Loucy (cell line): ENCODE measurements around the gene IL18.

Source experiments
- H2AFZ ChIP-seq: fragments of 200-600 bp; sonication (generic); 2 replicates; pipeline ENCODE4 v1.6.0; 2016; ENCODE audit warnings: antibody characterized with exemption, mild to moderate bottlenecking, low read length, moderate library complexity
- H3F3A ChIP-seq: fragments of 200-600 bp; 2 replicates; pipeline ENCODE4 v1.6.0; 2016; ENCODE audit warnings: antibody characterized with exemption, low read depth, mild to moderate bottlenecking
- H3K27me3 ChIP-seq: fragments of 200-600 bp; sonication (generic); 2 replicates; pipeline ENCODE4 v1.6.1; 2014; ENCODE audit warnings: low read length, mild to moderate bottlenecking; ENCODE audit not compliant: insufficient read depth, poor library complexity, severe bottlenecking
- H3K36me3 ChIP-seq: fragments of 200-600 bp; sonication (generic); 2 replicates; pipeline ENCODE4 v1.6.1; 2016; ENCODE audit warnings: low read length; ENCODE audit not compliant: insufficient read depth
- H3K4me1 ChIP-seq: fragments of 200-600 bp; sonication (generic); 2 replicates; pipeline ENCODE4 v1.5.1; 2014; ENCODE audit warnings: low read length, mild to moderate bottlenecking; ENCODE audit not compliant: insufficient read depth, poor library complexity, severe bottlenecking
- H3K4me2 ChIP-seq: fragments of 200-600 bp; sonication (generic); 2 replicates; pipeline ENCODE4 v1.6.0; 2014; ENCODE audit warnings: antibody characterized with exemption, low read length, low read depth, mild to moderate bottlenecking; ENCODE audit not compliant: poor library complexity, severe bottlenecking
- H3K4me3 ChIP-seq: fragments of 200-600 bp; sonication (generic); 2 replicates; pipeline ENCODE4 v1.5.1; 2014; ENCODE audit warnings: low read length, mild to moderate bottlenecking, mixed read lengths; ENCODE audit not compliant: poor library complexity, severe bottlenecking
- H3K79me2 ChIP-seq: fragments of 200-600 bp; sonication (generic); 2 replicates; pipeline ENCODE4 v1.6.1; 2014; ENCODE audit warnings: low read length; ENCODE audit not compliant: insufficient read depth
- H3K9ac ChIP-seq: fragments of 200-600 bp; sonication (generic); 2 replicates; pipeline ENCODE4 v1.6.0; 2014; ENCODE audit warnings: mild to moderate bottlenecking, low read depth, low read length, moderate library complexity; ENCODE audit not compliant: poor library complexity, severe bottlenecking
- H3K9me2 ChIP-seq: fragments of 200-600 bp; sonication (generic); replicated peaks from 2 replicates; pipeline ENCODE4 v1.6.1; 2016; ENCODE audit warnings: low read depth, low read length, mixed read lengths
- H3K9me3 ChIP-seq: fragments of 200-600 bp; sonication (generic); 2 replicates; pipeline ENCODE4 v1.6.1; 2014; ENCODE audit warnings: mild to moderate bottlenecking, antibody characterized with exemption, low read length, low read depth; ENCODE audit not compliant: insufficient read depth
- H4K20me1 ChIP-seq: fragments of 200-600 bp; sonication (generic); 2 replicates; pipeline ENCODE4 v1.6.0; 2014; ENCODE audit warnings: antibody characterized with exemption, low read length, mild to moderate bottlenecking; ENCODE audit not compliant: insufficient read depth, poor library complexity, severe bottlenecking
- EZH2phosphoT487 ChIP-seq: fragments of 200-600 bp; IDR thresholded peaks from 2 replicates; pipeline ENCODE4 v1.6.1; 2018; ENCODE audit warnings: antibody characterized with exemption, mild to moderate bottlenecking, moderate library complexity, borderline replicate concordance
- TF ChIP-seq, protein P1 (sequence below): fragments of 200-600 bp; sonication (generic); conservative IDR thresholded peaks from 2 replicates; pipeline ENCODE4 v1.5.1; 2014; ENCODE audit warnings: mild to moderate bottlenecking, antibody characterized with exemption, low read length

IL18 gene

DNA sequence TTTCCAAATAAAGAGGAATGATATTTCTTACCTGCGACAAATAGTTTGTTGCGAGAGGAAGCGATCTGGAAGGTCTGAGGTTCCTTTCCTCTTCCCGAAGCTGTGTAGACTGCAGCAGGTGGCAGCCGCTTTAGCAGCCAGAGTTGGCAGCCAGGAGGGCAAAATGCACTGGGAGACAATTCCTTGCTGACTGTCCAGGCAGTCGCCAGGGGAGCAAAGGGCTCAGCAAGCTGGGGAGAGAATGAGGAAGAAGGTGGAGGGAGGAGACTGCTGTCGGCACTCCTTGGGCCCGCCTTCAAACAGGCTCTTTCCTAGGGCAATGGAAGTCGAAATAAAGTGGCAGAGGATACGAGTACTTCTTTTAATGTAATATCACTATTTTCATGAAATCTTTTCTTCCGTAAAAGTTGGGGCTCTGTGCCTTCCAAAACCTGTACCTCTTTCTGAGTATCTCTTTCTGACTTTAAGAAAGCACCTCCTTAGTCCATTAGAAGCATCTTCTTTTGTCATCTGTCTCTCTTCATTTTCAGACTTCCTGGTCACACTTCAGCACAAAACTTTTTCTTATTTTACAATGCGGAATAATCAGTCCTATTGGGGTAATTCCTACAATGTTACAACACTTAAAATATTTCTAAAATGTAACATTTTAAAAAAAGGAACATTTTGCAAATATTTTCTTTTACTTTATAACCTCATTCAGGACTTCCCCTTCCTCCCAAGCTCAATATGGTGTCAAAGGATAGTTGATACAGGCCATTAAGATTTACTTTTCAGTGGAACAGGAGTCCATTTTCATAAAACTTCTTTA lies at the start of gene IL18:
Gene IL18, minus strand, starts transcription at position 220 of the 811 bp plus-strand sequence. CDS start 9,041 bp downstream, outside the sequence.
- Histone ChIP-seq H3K4me2 (peak within 1 kb of the TSS; percentile 32), H3K4me3 (no peak within 1 kb of the TSS), H3K9ac (no peak within 1 kb of the TSS), H4K20me1 (no peaks in the 10 kb centered on the region), H3K79me2 (no peaks in the 10 kb centered on the region), H3K27me3 (no peaks in the 10 kb centered on the region), H3K36me3 (no peaks in the 10 kb centered on the region), H3F3A (no peaks in the 10 kb centered on the region), H3K9me2 (no peaks in the 10 kb centered on the region), H3K9me3 (no peaks in the 10 kb centered on the region), H2AFZ (peak within 1 kb of the TSS; percentile 38), H3K4me1 (peaks cover 11% of the 10 kb centered on the region)
- TF ChIP-seq, protein P1, sequence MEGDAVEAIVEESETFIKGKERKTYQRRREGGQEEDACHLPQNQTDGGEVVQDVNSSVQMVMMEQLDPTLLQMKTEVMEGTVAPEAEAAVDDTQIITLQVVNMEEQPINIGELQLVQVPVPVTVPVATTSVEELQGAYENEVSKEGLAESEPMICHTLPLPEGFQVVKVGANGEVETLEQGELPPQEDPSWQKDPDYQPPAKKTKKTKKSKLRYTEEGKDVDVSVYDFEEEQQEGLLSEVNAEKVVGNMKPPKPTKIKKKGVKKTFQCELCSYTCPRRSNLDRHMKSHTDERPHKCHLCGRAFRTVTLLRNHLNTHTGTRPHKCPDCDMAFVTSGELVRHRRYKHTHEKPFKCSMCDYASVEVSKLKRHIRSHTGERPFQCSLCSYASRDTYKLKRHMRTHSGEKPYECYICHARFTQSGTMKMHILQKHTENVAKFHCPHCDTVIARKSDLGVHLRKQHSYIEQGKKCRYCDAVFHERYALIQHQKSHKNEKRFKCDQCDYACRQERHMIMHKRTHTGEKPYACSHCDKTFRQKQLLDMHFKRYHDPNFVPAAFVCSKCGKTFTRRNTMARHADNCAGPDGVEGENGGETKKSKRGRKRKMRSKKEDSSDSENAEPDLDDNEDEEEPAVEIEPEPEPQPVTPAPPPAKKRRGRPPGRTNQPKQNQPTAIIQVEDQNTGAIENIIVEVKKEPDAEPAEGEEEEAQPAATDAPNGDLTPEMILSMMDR: no peak
- no peak for TF ChIP-seq EZH2phosphoT487

DNA sequence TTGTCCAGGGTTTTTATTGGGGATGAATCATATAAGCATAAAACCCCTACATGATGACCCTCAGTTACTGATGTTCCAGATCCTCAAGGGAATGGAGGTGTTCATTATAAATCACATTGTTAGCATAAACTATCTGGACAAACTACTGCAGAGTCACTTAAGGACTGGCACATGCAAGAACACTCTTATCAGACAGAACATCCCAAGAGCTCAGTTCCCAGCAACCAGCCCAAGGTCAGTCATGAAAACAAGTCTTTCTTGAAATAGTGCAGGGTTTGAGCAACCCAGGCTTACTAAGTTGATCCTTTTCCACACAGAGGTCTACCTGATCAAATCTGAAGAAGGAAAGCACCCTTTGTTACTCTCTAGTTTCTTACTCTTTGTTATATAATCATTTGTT lies 48.8 kb upstream of the IL18 start:
- no peak overlapping the region for H3K9ac ChIP-seq
- no peaks in the 10 kb centered on the region for H3K36me3 ChIP-seq
- H3K4me1 ChIP-seq: peaks cover 16% of the 10 kb centered on the region
- no peaks in the 10 kb centered on the region for H3F3A ChIP-seq
- no peaks in the 10 kb centered on the region for H4K20me1 ChIP-seq
- H3K27me3 ChIP-seq: no peaks in the 10 kb centered on the region
- TF ChIP-seq, protein P1: no peak
- TF ChIP-seq EZH2phosphoT487: no peak
- H3K9me3 ChIP-seq: no peaks in the 10 kb centered on the region
- no peak overlapping the region for H2AFZ ChIP-seq
- H3K79me2 ChIP-seq: no peaks in the 10 kb centered on the region
- no peaks in the 10 kb centered on the region for H3K9me2 ChIP-seq
- no peak overlapping the region for H3K4me2 ChIP-seq
- H3K4me3 ChIP-seq: no peak overlapping the region

DNA sequence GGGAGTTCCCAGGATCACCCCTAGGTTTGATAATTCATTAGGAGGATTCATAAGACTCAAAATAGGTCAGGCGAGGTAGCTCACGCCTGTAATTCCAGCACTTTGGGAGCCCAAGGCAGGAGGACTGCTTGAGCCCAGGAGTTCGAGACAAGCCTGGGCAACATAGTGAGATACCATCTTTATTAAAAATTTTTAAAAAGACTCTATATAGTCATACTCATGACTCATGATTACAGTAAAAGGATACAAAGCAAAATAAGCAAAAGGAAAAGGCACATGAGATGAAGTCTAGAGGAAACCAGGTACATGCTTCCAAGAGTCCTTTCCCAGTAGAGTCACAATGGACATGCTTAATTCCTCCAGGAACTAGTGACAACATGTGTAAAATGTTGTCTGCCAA lies 48.4 kb upstream of the IL18 start:
- Histone ChIP-seq H3K4me1 (peaks cover 16% of the 10 kb centered on the region), H3K9ac (no peak overlapping the region), H2AFZ (no peak overlapping the region), H3F3A (no peaks in the 10 kb centered on the region), H3K27me3 (no peaks in the 10 kb centered on the region), H3K9me3 (no peaks in the 10 kb centered on the region), H3K4me2 (peak overlapping the region; percentile 60), H3K79me2 (no peaks in the 10 kb centered on the region), H4K20me1 (no peaks in the 10 kb centered on the region), H3K4me3 (no peak overlapping the region), H3K9me2 (no peaks in the 10 kb centered on the region), H3K36me3 (no peaks in the 10 kb centered on the region)
- TF ChIP-seq EZH2phosphoT487: no peak
- TF ChIP-seq, protein P1: no peak
